ENCODE data around the gene ADGRG7.

ADGRG7 gene, protein sequence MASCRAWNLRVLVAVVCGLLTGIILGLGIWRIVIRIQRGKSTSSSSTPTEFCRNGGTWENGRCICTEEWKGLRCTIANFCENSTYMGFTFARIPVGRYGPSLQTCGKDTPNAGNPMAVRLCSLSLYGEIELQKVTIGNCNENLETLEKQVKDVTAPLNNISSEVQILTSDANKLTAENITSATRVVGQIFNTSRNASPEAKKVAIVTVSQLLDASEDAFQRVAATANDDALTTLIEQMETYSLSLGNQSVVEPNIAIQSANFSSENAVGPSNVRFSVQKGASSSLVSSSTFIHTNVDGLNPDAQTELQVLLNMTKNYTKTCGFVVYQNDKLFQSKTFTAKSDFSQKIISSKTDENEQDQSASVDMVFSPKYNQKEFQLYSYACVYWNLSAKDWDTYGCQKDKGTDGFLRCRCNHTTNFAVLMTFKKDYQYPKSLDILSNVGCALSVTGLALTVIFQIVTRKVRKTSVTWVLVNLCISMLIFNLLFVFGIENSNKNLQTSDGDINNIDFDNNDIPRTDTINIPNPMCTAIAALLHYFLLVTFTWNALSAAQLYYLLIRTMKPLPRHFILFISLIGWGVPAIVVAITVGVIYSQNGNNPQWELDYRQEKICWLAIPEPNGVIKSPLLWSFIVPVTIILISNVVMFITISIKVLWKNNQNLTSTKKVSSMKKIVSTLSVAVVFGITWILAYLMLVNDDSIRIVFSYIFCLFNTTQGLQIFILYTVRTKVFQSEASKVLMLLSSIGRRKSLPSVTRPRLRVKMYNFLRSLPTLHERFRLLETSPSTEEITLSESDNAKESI

DNA sequence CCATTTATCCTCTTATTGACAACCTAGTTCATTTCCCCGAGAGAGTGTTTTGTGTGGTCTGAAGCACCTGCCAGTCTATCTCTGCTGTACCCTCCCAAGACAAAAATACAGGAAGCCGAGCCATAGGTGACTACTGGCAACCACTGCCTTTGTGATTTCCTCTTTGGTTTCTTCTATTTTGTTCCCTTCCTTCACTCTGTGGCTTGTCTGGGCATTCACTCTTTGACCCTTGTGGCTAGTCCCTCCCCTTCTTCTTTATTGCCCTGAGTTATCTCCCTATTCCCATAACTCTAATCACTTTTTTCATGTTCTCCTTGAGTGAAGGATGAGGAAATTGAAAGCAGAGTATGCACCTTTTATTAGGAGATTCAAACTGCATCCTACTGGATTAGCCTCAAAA is at the start of gene ADGRG7:
ADGRG7 (plus strand) TSS at position 297 of the 400 bp plus-strand sequence. CDS start 256 bp downstream, outside the sequence.
- Histone ChIP-seq H3K27me3 (peaks cover 0 to 5% of the 10 kb centered on the region in 2 donors), H3K27ac (no peak within 1 kb of the TSS), H3K4me1 (no peaks in the 10 kb centered on the region), H3K36me3 (no peaks in the 10 kb centered on the region), H3K9me3 (no peaks in the 10 kb centered on the region), H3K4me3 (no peak within 1 kb of the TSS)
- TF ChIP-seq, protein P1, sequence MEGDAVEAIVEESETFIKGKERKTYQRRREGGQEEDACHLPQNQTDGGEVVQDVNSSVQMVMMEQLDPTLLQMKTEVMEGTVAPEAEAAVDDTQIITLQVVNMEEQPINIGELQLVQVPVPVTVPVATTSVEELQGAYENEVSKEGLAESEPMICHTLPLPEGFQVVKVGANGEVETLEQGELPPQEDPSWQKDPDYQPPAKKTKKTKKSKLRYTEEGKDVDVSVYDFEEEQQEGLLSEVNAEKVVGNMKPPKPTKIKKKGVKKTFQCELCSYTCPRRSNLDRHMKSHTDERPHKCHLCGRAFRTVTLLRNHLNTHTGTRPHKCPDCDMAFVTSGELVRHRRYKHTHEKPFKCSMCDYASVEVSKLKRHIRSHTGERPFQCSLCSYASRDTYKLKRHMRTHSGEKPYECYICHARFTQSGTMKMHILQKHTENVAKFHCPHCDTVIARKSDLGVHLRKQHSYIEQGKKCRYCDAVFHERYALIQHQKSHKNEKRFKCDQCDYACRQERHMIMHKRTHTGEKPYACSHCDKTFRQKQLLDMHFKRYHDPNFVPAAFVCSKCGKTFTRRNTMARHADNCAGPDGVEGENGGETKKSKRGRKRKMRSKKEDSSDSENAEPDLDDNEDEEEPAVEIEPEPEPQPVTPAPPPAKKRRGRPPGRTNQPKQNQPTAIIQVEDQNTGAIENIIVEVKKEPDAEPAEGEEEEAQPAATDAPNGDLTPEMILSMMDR (IDR thresholded peaks at IDR 0.05), result no peak
- intact Hi-C loops (cut with DNase I; ENCODE audit: low total_unique reads), result no loop called here
- no peak for DNase-seq

DNA sequence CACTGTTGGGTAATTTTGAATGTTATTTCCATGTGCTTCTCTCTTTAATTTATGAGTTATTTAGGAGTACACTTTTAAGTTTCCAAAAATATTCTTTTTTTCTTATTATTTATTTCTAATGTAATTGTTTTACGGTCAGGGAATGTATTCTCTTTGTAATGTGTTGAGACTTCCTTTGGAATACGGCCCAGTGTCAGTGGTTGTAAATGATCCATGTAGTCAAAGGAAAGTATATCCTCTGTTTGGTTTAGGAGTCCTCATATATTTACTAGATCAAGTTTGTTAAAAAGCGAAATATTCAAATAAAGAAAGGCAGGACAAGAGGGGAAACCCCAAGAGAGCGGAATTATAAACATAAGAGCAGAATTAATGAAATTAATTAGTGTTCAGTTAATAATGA is 49.0 kb upstream of the ADGRG7 start:
- intact Hi-C loops (cut with DNase I; ENCODE audit: low total_unique reads), result no loop called here
- H3K36me3 ChIP-seq, result no peaks in the 10 kb centered on the region
- TF ChIP-seq, protein P1 (IDR thresholded peaks at IDR 0.05), result no peak
- H3K27me3 ChIP-seq, result no peaks in the 10 kb centered on the region
- H3K4me3 ChIP-seq, result no peak overlapping the region
- no peak overlapping the region for H3K27ac ChIP-seq
- DNase-seq, result no peak
- no peaks in the 10 kb centered on the region for H3K9me3 ChIP-seq
- H3K4me1 ChIP-seq, result peaks cover 0 to 3% (median 0%) of the 10 kb centered on the region in 4 donors

DNA sequence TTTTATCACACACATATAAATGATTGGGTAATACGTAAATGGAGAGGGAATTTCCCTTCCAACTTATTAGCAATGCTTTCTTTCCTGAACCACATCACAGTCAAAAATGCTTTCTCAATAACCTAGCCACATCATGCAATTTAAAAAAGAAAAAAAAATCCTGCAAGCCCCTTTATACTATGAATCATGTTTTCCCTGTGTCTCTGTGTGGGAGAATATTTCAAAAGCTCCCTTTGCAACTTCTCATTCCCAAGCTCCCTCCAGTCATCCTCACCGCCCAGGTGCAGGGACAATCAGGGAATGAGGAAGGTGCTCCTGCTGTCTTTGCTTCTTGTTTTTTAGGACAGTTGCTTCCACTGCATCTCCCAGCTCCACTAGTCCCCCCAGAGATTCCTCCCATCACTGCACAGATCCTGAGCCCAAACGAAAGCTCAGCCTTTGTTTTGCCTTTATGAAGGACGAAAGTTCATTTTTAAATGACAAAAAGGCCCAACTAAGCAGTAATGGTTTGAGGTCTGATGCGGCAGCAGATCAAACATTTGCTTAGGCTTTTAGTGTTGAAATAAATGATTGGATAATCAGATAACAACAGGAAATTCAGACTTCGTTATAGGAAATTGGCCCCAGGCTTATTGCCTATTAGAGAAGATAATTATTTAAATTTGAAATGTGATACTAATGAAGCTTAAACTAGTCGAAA is 47.8 kb upstream of the ADGRG7 start:
- H3K36me3 ChIP-seq, result no peaks in the 10 kb centered on the region
- H3K9me3 ChIP-seq, result no peaks in the 10 kb centered on the region
- intact Hi-C loops (cut with DNase I; ENCODE audit: low total_unique reads), result no loop called here
- peaks cover 0 to 3% (median 0%) of the 10 kb centered on the region in 4 donors for H3K4me1 ChIP-seq
- no peak for DNase-seq
- H3K4me3 ChIP-seq, result no peak overlapping the region
- no peak overlapping the region for H3K27ac ChIP-seq
- H3K27me3 ChIP-seq, result no peaks in the 10 kb centered on the region
- TF ChIP-seq, protein P1 (IDR thresholded peaks at IDR 0.05), result no peak

DNA sequence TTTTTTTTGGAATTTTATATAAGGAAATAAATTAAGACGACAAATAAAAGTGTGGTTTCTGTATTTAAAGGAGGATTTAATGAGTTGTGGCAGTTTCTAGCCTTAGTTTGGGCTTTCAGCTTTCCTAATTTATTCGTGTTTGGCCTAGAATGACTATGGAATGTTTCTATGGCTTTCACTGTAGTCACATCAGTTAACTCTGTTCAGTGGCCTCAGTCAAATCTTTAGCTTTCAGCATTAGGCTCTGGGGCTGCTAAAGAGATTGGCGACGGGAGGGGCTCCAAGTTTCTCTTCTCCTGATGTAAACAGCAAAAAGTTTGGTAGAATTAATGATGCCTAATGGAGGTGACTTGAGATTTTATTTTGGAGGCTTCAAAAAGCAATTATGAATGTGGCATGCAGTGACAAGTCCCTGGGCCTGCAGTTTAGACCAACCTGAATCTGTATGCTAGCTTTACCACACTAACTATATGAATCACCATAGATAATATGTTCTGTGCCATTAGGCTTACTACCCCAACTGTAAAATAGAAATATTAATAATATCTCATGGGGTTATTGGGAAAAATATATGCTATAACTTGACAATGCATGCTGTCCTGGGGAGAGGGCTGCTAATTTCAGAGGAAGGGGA is 47.1 kb upstream of the ADGRG7 start:
- TF ChIP-seq, protein P1 (IDR thresholded peaks at IDR 0.05), result no peak
- H3K27ac ChIP-seq, result no peak overlapping the region
- H3K4me1 ChIP-seq, result peaks cover 0 to 3% (median 0%) of the 10 kb centered on the region in 4 donors
- no peaks in the 10 kb centered on the region for H3K36me3 ChIP-seq
- intact Hi-C loops (cut with DNase I; ENCODE audit: low total_unique reads), result no loop called here
- H3K9me3 ChIP-seq, result no peaks in the 10 kb centered on the region
- no peak for DNase-seq
- H3K27me3 ChIP-seq, result no peaks in the 10 kb centered on the region
- H3K4me3 ChIP-seq, result no peak overlapping the region

DNA sequence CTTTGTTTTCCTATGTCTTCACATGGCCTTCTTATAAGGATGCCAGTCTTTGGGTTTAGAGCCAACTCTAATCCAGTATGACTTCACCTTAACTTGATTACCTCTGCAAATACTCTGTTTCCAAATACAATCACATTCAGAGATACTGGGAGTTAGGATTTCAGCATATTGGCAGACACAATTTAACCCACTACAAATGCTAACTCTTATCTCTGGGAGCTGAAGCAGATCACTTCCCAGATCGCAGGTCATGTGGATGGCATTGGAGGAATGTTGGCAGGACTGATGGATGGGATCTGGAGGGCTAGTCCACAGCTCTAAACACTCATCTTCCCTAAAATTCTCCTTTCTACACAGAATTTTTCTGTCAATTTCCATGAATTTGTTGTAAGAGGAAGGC is 46.2 kb upstream of the ADGRG7 start:
- no peaks in the 10 kb centered on the region for H3K36me3 ChIP-seq
- H3K4me3 ChIP-seq, result no peak overlapping the region
- intact Hi-C loops (cut with DNase I; ENCODE audit: low total_unique reads), result no loop called here
- no peak for DNase-seq
- no peaks in the 10 kb centered on the region for H3K27me3 ChIP-seq
- H3K9me3 ChIP-seq, result no peaks in the 10 kb centered on the region
- no peak overlapping the region for H3K27ac ChIP-seq
- H3K4me1 ChIP-seq, result peaks cover 0 to 3% (median 0%) of the 10 kb centered on the region in 4 donors
- TF ChIP-seq, protein P1 (IDR thresholded peaks at IDR 0.05), result no peak

All from tibial artery (tissue), 4 donors.